Measurements from ENCODE around the gene PIGC.

Gene PIGC

GRCh38 chr1:172397221-172397620 lies 46.6 kb downstream of the PIGC start:
- Histone ChIP-seq H3K27me3 (ENCODE audit: control insufficient read depth in 1 of 2, insufficient read depth in 1 of 2, low read length in 2 of 2) (no peaks in the 10 kb centered on the region), H3K27ac (ENCODE audit: low read length, poor library complexity, severe bottlenecking) (no peak overlapping the region), H3K9me3 (ENCODE audit: control insufficient read depth, low read length) (no peaks in the 10 kb centered on the region), H3K18ac (ENCODE audit: low read depth in 1 of 2, low read length in 2 of 2) (no peak overlapping the region), H4K8ac (ENCODE audit: low read length) (no peak overlapping the region), H3K4ac (ENCODE audit: low read depth in 1 of 2, low read length in 2 of 2) (no peak overlapping the region), H3K23ac (ENCODE audit: low read length in 2 of 2) (no peak overlapping the region), H3K4me2 (ENCODE audit: low read length, poor library complexity, severe bottlenecking) (no peak overlapping the region), H2BK12ac (ENCODE audit: low read length in 2 of 2) (no peak overlapping the region), H4K91ac (ENCODE audit: low read length) (no peak overlapping the region), H2BK15ac (ENCODE audit: low read depth, poor library complexity, severe bottlenecking) (no peak overlapping the region), H2AK5ac (ENCODE audit: low read length, severe bottlenecking) (no peak overlapping the region), H3K36me3 (ENCODE audit: control insufficient read depth in 1 of 2, insufficient read depth in 2 of 2, low read depth in 1 of 2, low read length in 2 of 2) (no peaks in the 10 kb centered on the region), H3K14ac (ENCODE audit: low read length in 2 of 2) (no peak overlapping the region), H3K4me3 (ENCODE audit: insufficient read depth in 1 of 2, low read depth in 1 of 2, low read length in 2 of 2) (no peak overlapping the region), H2AFZ (ENCODE audit: low read depth, low read length) (no peak overlapping the region), H3K79me1 (replicated peaks; ENCODE audit: low read length, poor library complexity, severe bottlenecking) (peaks cover 1% of the 10 kb centered on the region), H3K9ac (ENCODE audit: low read length) (peak overlapping the region; percentile 86), H3K4me1 (ENCODE audit: control insufficient read depth, insufficient read depth, low read depth, low read length) (peaks cover 3% of the 10 kb centered on the region), H2BK120ac (ENCODE audit: low read depth, low read length) (no peak overlapping the region), H2BK5ac (ENCODE audit: low read depth, low read length, poor library complexity, severe bottlenecking) (no peak overlapping the region)
- peak; percentile 80 for DNase-seq
- no CpG with 5 or more reads among the region's 3 CpGs for WGBS

- peaks cover 7% of the 10 kb centered on the region for H3K4me1 ChIP-seq (ENCODE audit: control insufficient read depth, insufficient read depth, low read depth, low read length)
- H3K4me3 ChIP-seq (ENCODE audit: insufficient read depth in 1 of 2, low read depth in 1 of 2, low read length in 2 of 2) = no peak overlapping the region
- H2BK12ac ChIP-seq (ENCODE audit: low read length in 2 of 2) = no peak overlapping the region
- H4K91ac ChIP-seq (ENCODE audit: low read length) = no peak overlapping the region
- no peak overlapping the region for H3K23ac ChIP-seq (ENCODE audit: low read length in 2 of 2)
- no peak overlapping the region for H4K8ac ChIP-seq (ENCODE audit: low read length)
- no peaks in the 10 kb centered on the region for H3K27me3 ChIP-seq (ENCODE audit: control insufficient read depth in 1 of 2, insufficient read depth in 1 of 2, low read length in 2 of 2)
- WGBS = 90% methylated on average over 2 of the region's 3 CpGs
- DNase-seq = no peak
- H3K4me2 ChIP-seq (ENCODE audit: low read length, poor library complexity, severe bottlenecking) = no peak overlapping the region
- H3K79me1 ChIP-seq (replicated peaks; ENCODE audit: low read length, poor library complexity, severe bottlenecking) = peaks cover 1% of the 10 kb centered on the region
- no peak overlapping the region for H2AK5ac ChIP-seq (ENCODE audit: low read length, severe bottlenecking)
- no peak overlapping the region for H3K9ac ChIP-seq (ENCODE audit: low read length)
- no peak overlapping the region for H3K4ac ChIP-seq (ENCODE audit: low read depth in 1 of 2, low read length in 2 of 2)
- H2BK120ac ChIP-seq (ENCODE audit: low read depth, low read length) = no peak overlapping the region
- no peaks in the 10 kb centered on the region for H3K9me3 ChIP-seq (ENCODE audit: control insufficient read depth, low read length)
- H2AFZ ChIP-seq (ENCODE audit: low read depth, low read length) = no peak overlapping the region
- H2BK5ac ChIP-seq (ENCODE audit: low read depth, low read length, poor library complexity, severe bottlenecking) = no peak overlapping the region
- H3K27ac ChIP-seq (ENCODE audit: low read length, poor library complexity, severe bottlenecking) = no peak overlapping the region
- no peak overlapping the region for H3K14ac ChIP-seq (ENCODE audit: low read length in 2 of 2)
- H3K18ac ChIP-seq (ENCODE audit: low read depth in 1 of 2, low read length in 2 of 2) = no peak overlapping the region
- H3K36me3 ChIP-seq (ENCODE audit: control insufficient read depth in 1 of 2, insufficient read depth in 2 of 2, low read depth in 1 of 2, low read length in 2 of 2) = no peaks in the 10 kb centered on the region
- peak overlapping the region; percentile 39 for H2BK15ac ChIP-seq (ENCODE audit: low read depth, poor library complexity, severe bottlenecking)
Observed at GRCh38 chr1:172395576-172395975, 48.3 kb downstream of the PIGC start.

DNA sequence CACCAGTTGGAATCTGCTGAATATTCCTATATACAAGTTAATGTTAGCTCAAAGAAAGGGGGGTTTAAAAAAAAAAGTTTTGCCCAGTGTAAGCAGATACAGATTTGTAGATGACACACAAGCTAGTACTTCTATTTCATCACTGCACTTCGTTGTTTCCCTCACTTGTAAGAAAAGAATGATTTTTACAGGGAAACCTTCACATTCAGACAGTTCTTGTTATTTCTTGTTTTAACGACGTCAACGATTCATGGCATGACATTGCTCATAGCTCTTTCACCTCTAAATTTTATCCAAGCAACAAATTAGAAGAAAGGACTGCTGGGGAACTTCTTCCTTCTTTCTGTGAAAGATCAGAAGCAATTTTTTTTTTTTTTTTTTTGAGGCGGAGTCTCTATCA lies 49.1 kb downstream of the PIGC start:
- no peak overlapping the region for H4K91ac ChIP-seq (ENCODE audit: low read length)
- no peaks in the 10 kb centered on the region for H3K27me3 ChIP-seq (ENCODE audit: control insufficient read depth in 1 of 2, insufficient read depth in 1 of 2, low read length in 2 of 2)
- H3K18ac ChIP-seq (ENCODE audit: low read depth in 1 of 2, low read length in 2 of 2) = no peak overlapping the region
- no peak overlapping the region for H2AK5ac ChIP-seq (ENCODE audit: low read length, severe bottlenecking)
- no peaks in the 10 kb centered on the region for H3K9me3 ChIP-seq (ENCODE audit: control insufficient read depth, low read length)
- peaks cover 1% of the 10 kb centered on the region for H3K79me1 ChIP-seq (replicated peaks; ENCODE audit: low read length, poor library complexity, severe bottlenecking)
- no peak overlapping the region for H3K23ac ChIP-seq (ENCODE audit: low read length in 2 of 2)
- no peaks in the 10 kb centered on the region for H3K36me3 ChIP-seq (ENCODE audit: control insufficient read depth in 1 of 2, insufficient read depth in 2 of 2, low read depth in 1 of 2, low read length in 2 of 2)
- H3K4ac ChIP-seq (ENCODE audit: low read depth in 1 of 2, low read length in 2 of 2) = no peak overlapping the region
- no peak overlapping the region for H2AFZ ChIP-seq (ENCODE audit: low read depth, low read length)
- peaks cover 5% of the 10 kb centered on the region for H3K4me1 ChIP-seq (ENCODE audit: control insufficient read depth, insufficient read depth, low read depth, low read length)
- H4K8ac ChIP-seq (ENCODE audit: low read length) = no peak overlapping the region
- H3K9ac ChIP-seq (ENCODE audit: low read length) = no peak overlapping the region
- no peak for DNase-seq
- no peak overlapping the region for H2BK12ac ChIP-seq (ENCODE audit: low read length in 2 of 2)
- H3K27ac ChIP-seq (ENCODE audit: low read length, poor library complexity, severe bottlenecking) = no peak overlapping the region
- H3K4me2 ChIP-seq (ENCODE audit: low read length, poor library complexity, severe bottlenecking) = no peak overlapping the region
- H2BK15ac ChIP-seq (ENCODE audit: low read depth, poor library complexity, severe bottlenecking) = no peak overlapping the region
- H2BK5ac ChIP-seq (ENCODE audit: low read depth, low read length, poor library complexity, severe bottlenecking) = no peak overlapping the region
- no peak overlapping the region for H3K14ac ChIP-seq (ENCODE audit: low read length in 2 of 2)
- H3K4me3 ChIP-seq (ENCODE audit: insufficient read depth in 1 of 2, low read depth in 1 of 2, low read length in 2 of 2) = no peak overlapping the region
- 84% methylated on average over 4 of the region's 5 CpGs for WGBS
- H2BK120ac ChIP-seq (ENCODE audit: low read depth, low read length) = no peak overlapping the region

GRCh38 chr1:172394141-172394751 lies 49.6 kb downstream of the PIGC start:
- no peak overlapping the region for H2AFZ ChIP-seq (ENCODE audit: low read depth, low read length)
- H3K4me3 ChIP-seq (ENCODE audit: insufficient read depth in 1 of 2, low read depth in 1 of 2, low read length in 2 of 2) = no peak overlapping the region
- H2BK5ac ChIP-seq (ENCODE audit: low read depth, low read length, poor library complexity, severe bottlenecking) = no peak overlapping the region
- H3K4me2 ChIP-seq (ENCODE audit: low read length, poor library complexity, severe bottlenecking) = no peak overlapping the region
- H3K4ac ChIP-seq (ENCODE audit: low read depth in 1 of 2, low read length in 2 of 2) = no peak overlapping the region
- peak overlapping the region in 1 of 2 experiments; percentile 58 for H3K18ac ChIP-seq (ENCODE audit: low read depth in 1 of 2, low read length in 2 of 2)
- peak overlapping the region; percentile 21 to 42 for H2BK12ac ChIP-seq (ENCODE audit: low read length in 2 of 2)
- H2AK5ac ChIP-seq (ENCODE audit: low read length, severe bottlenecking) = no peak overlapping the region
- peak; percentile 58 for DNase-seq
- WGBS = 53% methylated on average over 4 of the region's 4 CpGs
- H3K27me3 ChIP-seq (ENCODE audit: control insufficient read depth in 1 of 2, insufficient read depth in 1 of 2, low read length in 2 of 2) = no peaks in the 10 kb centered on the region
- H4K91ac ChIP-seq (ENCODE audit: low read length) = no peak overlapping the region
- no peak overlapping the region for H3K23ac ChIP-seq (ENCODE audit: low read length in 2 of 2)
- H3K36me3 ChIP-seq (ENCODE audit: control insufficient read depth in 1 of 2, insufficient read depth in 2 of 2, low read depth in 1 of 2, low read length in 2 of 2) = no peaks in the 10 kb centered on the region
- H3K79me1 ChIP-seq (replicated peaks; ENCODE audit: low read length, poor library complexity, severe bottlenecking) = peaks cover 1% of the 10 kb centered on the region
- H3K27ac ChIP-seq (ENCODE audit: low read length, poor library complexity, severe bottlenecking) = no peak overlapping the region
- peaks cover 5% of the 10 kb centered on the region for H3K4me1 ChIP-seq (ENCODE audit: control insufficient read depth, insufficient read depth, low read depth, low read length)
- no peak overlapping the region for H3K14ac ChIP-seq (ENCODE audit: low read length in 2 of 2)
- H2BK120ac ChIP-seq (ENCODE audit: low read depth, low read length) = no peak overlapping the region
- no peaks in the 10 kb centered on the region for H3K9me3 ChIP-seq (ENCODE audit: control insufficient read depth, low read length)
- no peak overlapping the region for H2BK15ac ChIP-seq (ENCODE audit: low read depth, poor library complexity, severe bottlenecking)
- peak overlapping the region; percentile 63 for H4K8ac ChIP-seq (ENCODE audit: low read length)
- no peak overlapping the region for H3K9ac ChIP-seq (ENCODE audit: low read length)
